HEK293 (cell line): ENCODE measurements around the gene DIO1.

Experiments
- CTCF ChIA-PET: fragments of 350-600 bp; formaldehyde crosslinking; extraction: SDS; loops from one replicate; lab custom pipeline; 2021; ENCODE audit warnings: antibody characterized with exemption; lab: Yijun Ruan, JAX
- POLR2A ChIA-PET: fragments of 300-600 bp; formaldehyde crosslinking; extraction: SDS; loops from one replicate; lab custom pipeline; 2020; ENCODE audit warnings: antibody characterized with exemption, inconsistent platforms; lab: Yijun Ruan, JAX
- H3K27ac ChIP-seq: fragments of 200-500 bp; sonication (Bioruptor generic); 2 replicates; pipeline ENCODE4 v1.5.1; 2014; ENCODE audit warnings: low read depth, low read length, control low read depth, inconsistent platforms; ENCODE audit errors: extremely low read depth
- H3K36me3 ChIP-seq, 2 experiments: fragments of 200-500 bp in 1 of 2; sonication (Bioruptor generic) in 1 of 2; 1 replicate in 1 of 2; 2 replicates in 1 of 2; pipeline ENCODE4 v1.5.1; 2014 to 2017; ENCODE audit warnings: inconsistent platforms in 2 of 2, low read length in 2 of 2; ENCODE audit not compliant: control insufficient read depth in 2 of 2, insufficient read depth in 1 of 2
- H3K4me1 ChIP-seq: fragments of 200-500 bp; sonication (Bioruptor generic); 2 replicates; pipeline ENCODE4 v1.5.1; 2014; ENCODE audit warnings: mild to moderate bottlenecking, low read length, inconsistent platforms; ENCODE audit not compliant: control insufficient read depth, insufficient read depth
- H3K4me3 ChIP-seq: 2 replicates; pipeline ENCODE4 v1.5.1; 2011; ENCODE audit warnings: low read depth, mild to moderate bottlenecking, control low read depth, low read length, moderate library complexity
- H3K9me3 ChIP-seq: fragments of 200-500 bp; sonication (Bioruptor generic); 2 replicates; pipeline ENCODE4 v1.5.1; 2014; ENCODE audit warnings: low read depth, low read length, inconsistent platforms; ENCODE audit not compliant: control insufficient read depth, insufficient read depth
- GLIS2 ChIP-seq: fragments of 450-650 bp; formaldehyde crosslinking; IDR thresholded peaks from 2 replicates; pipeline ENCODE4 v1.5.1; 2016; ENCODE audit warnings: missing biosample characterization, missing genetic modification characterization
- HOXA7 ChIP-seq: sonication (generic); formaldehyde crosslinking; IDR thresholded peaks from 2 replicates; pipeline ENCODE4 v1.8.1; 2022; ENCODE audit warnings: missing genetic modification reagents, borderline replicate concordance
- HOXD13 ChIP-seq: sonication (generic); formaldehyde crosslinking; IDR thresholded peaks from 2 replicates; pipeline ENCODE4 v1.8.0; 2022; ENCODE audit warnings: missing genetic modification reagents, borderline replicate concordance
- MZF1 ChIP-seq: fragments of 450-650 bp; formaldehyde crosslinking; IDR thresholded peaks from 2 replicates; pipeline ENCODE4 v1.5.1; 2017; ENCODE audit warnings: missing biosample characterization, missing genetic modification characterization, borderline replicate concordance
- ZFP3 ChIP-seq: fragments of 450-650 bp; formaldehyde crosslinking; IDR thresholded peaks from 2 replicates; pipeline ENCODE4 v1.5.1; 2016; ENCODE audit warnings: low read depth, missing biosample characterization, missing genetic modification characterization
- ZNF202 ChIP-seq: fragments of 450-650 bp; formaldehyde crosslinking; IDR thresholded peaks from 2 replicates; pipeline ENCODE4 v1.5.1; 2016; ENCODE audit warnings: missing biosample characterization, missing genetic modification characterization, borderline replicate concordance
- ZNF311 ChIP-seq: fragments of 450-650 bp; formaldehyde crosslinking; IDR thresholded peaks from 2 replicates; pipeline ENCODE4 v1.5.1; 2017; ENCODE audit warnings: missing biosample characterization, missing genetic modification characterization, borderline replicate concordance
- ZNF335 ChIP-seq: fragments of 450-650 bp; formaldehyde crosslinking; conservative IDR thresholded peaks from 2 replicates; pipeline ENCODE4 v1.5.1; 2016; ENCODE audit warnings: missing biosample characterization, missing genetic modification characterization
- ZNF426 ChIP-seq: fragments of 450-650 bp; formaldehyde crosslinking; IDR thresholded peaks from 2 replicates; pipeline ENCODE4 v1.5.1; 2017; ENCODE audit warnings: missing biosample characterization, missing genetic modification characterization, mild to moderate bottlenecking, inconsistent platforms, moderate library complexity
- ZNF585B ChIP-seq: fragments of 450-650 bp; formaldehyde crosslinking; IDR thresholded peaks from 2 replicates; pipeline ENCODE4 v1.5.1; 2016; ENCODE audit warnings: missing biosample characterization, missing genetic modification characterization
- ZNF785 ChIP-seq: fragments of 450-650 bp; formaldehyde crosslinking; IDR thresholded peaks from 2 replicates; pipeline ENCODE4 v1.5.1; 2016; ENCODE audit warnings: missing biosample characterization, missing genetic modification characterization
- TF ChIP-seq, protein P1 (sequence below): fragments of 450-650 bp; formaldehyde crosslinking; IDR thresholded peaks from 2 replicates; pipeline ENCODE4 v1.5.0; 2017; ENCODE audit warnings: missing biosample characterization, missing genetic modification characterization, borderline replicate concordance
- TF ChIP-seq, protein P2 (sequence below): fragments of 450-650 bp; formaldehyde crosslinking; IDR thresholded peaks from 2 replicates; pipeline ENCODE4 v1.5.1; 2016; ENCODE audit warnings: missing biosample characterization, missing genetic modification characterization, low read depth
- TF ChIP-seq, protein P3 (sequence below): fragments of 450-650 bp; formaldehyde crosslinking; IDR thresholded peaks from 2 replicates; pipeline ENCODE4 v1.5.1; 2017; ENCODE audit warnings: missing biosample characterization, missing genetic modification characterization
- TF ChIP-seq, protein P4 (sequence below): fragments of 450-650 bp; formaldehyde crosslinking; IDR thresholded peaks from 2 replicates; pipeline ENCODE4 v1.5.1; 2017; ENCODE audit warnings: missing biosample characterization, mild to moderate bottlenecking, missing genetic modification characterization, moderate library complexity

Gene DIO1

DNA sequence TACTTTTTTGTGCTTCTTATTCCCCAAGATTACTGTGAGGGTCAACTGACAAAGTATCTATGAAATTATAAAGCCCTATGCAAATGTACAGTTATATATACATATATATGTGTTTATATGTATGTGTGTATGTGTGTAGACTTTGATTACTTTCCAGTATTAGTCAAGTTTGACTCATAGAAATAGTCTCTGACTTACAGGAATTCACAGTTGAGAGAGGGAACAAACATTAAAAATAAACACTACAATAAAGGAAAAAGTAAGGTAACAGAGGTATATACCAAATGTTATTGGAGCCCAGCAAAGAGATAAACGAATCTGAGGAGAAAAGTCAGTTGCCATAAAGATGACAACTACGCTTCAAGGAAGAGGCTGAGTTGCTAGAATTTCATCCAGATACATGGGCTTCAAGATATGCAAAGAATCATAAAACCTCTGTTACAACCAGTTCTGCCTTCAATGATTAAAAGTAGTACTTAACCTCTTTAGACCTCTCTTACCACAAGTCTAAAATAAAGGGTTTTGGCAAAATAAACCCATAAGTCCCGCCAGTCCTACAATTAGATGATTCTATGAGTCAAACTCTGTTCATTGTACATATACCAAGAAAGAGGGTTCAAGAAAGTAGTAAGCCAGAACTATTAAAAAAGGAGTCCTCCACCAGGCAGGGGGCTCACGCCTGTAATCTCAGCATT, 44.3 kb downstream of the DIO1 start:
- no peak for TF ChIP-seq HOXD13 (CRISPR knock-in tag)
- TF ChIP-seq, protein P1, sequence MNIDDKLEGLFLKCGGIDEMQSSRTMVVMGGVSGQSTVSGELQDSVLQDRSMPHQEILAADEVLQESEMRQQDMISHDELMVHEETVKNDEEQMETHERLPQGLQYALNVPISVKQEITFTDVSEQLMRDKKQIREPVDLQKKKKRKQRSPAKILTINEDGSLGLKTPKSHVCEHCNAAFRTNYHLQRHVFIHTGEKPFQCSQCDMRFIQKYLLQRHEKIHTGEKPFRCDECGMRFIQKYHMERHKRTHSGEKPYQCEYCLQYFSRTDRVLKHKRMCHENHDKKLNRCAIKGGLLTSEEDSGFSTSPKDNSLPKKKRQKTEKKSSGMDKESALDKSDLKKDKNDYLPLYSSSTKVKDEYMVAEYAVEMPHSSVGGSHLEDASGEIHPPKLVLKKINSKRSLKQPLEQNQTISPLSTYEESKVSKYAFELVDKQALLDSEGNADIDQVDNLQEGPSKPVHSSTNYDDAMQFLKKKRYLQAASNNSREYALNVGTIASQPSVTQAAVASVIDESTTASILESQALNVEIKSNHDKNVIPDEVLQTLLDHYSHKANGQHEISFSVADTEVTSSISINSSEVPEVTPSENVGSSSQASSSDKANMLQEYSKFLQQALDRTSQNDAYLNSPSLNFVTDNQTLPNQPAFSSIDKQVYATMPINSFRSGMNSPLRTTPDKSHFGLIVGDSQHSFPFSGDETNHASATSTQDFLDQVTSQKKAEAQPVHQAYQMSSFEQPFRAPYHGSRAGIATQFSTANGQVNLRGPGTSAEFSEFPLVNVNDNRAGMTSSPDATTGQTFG (tag by site-specific recombination), result no peak
- TF ChIP-seq ZNF426 (tag by site-specific recombination), result no peak
- no peak for TF ChIP-seq ZNF335 (tag by site-specific recombination)
- no peak for TF ChIP-seq ZNF785 (tag by site-specific recombination)
- no peak for TF ChIP-seq MZF1 (tag by site-specific recombination)
- no peak for TF ChIP-seq ZNF311 (tag by site-specific recombination)
- no peak for TF ChIP-seq ZNF202 (tag by site-specific recombination)
- no peak for TF ChIP-seq HOXA7 (CRISPR knock-in tag)
- TF ChIP-seq, all 188 proteins: peak for 0
- Histone ChIP-seq H3K27ac (no peak overlapping the region), H3K36me3 (peaks cover 0 to 51% of the 10 kb centered on the region in 2 experiments; a peak in 1 of 3 replicates), H3K9me3 (no peaks in the 10 kb centered on the region), H3K4me3 (no peak overlapping the region), H3K4me1 (no peaks in the 10 kb centered on the region)
- ChIA-PET POLR2A (interaction anchor here (0.7 to 2.1 kb wide), 2 partner anchors 7 to 9 kb away, joined by 5 to 6 read pairs; partner anchors contain the start of genes IFT25 and LRRC42), CTCF (interaction anchor here (0.6 kb wide), 1 partner anchor 80 kb away, joined by 6 read pairs; no protein-coding TSS in a partner anchor)

DNA sequence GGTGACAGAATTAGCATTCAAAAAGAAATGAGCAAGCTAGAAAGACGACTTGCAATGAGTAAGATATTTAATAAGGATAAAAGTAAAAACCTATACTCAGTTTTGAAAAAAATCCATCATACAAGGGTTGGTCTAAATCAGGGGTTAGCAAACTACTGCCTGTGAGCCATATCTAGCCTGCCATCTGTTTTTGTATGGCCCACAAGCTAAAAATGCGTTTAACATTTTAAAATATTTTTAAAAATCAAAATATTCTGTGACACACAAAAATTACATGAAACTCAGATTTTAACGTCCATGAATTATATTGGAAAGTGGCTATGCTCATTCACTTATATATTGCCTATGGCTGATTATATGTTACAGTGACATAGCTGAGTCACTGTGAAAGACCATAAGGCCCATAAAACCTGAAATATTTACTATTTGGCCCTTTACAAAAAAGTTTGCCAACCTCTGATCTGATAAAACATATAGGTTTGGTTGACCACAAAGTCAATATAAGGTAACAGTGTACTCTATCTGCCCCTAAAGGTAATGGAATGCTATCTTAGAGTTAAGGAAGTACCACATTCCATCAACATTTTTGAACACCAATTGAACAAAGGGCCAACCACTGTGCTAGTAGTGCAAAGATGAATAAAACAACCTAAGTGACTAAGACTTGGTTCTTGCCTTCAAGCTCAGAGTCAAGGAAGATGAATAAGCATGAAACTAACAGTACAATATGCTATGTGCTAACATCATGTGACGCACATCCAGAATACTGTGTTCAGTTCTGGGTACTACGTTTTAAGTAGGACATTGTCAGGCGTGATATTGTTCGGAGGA, 48.4 kb downstream of the DIO1 start:
- no peaks in the 10 kb centered on the region for H3K9me3 ChIP-seq
- no peak overlapping the region for H3K4me3 ChIP-seq
- H3K36me3 ChIP-seq, result peaks cover 0 to 25% of the 10 kb centered on the region in 2 experiments; a peak in 2 of 3 replicates
- POLR2A ChIA-PET, result interaction anchor here (1.1 kb wide), 1 partner anchor 34 kb away, joined by 5 read pairs; no protein-coding TSS in a partner anchor
- peaks cover 3% of the 10 kb centered on the region; the same call in 1 of the 2 replicates for H3K4me1 ChIP-seq
- TF ChIP-seq, protein P2, sequence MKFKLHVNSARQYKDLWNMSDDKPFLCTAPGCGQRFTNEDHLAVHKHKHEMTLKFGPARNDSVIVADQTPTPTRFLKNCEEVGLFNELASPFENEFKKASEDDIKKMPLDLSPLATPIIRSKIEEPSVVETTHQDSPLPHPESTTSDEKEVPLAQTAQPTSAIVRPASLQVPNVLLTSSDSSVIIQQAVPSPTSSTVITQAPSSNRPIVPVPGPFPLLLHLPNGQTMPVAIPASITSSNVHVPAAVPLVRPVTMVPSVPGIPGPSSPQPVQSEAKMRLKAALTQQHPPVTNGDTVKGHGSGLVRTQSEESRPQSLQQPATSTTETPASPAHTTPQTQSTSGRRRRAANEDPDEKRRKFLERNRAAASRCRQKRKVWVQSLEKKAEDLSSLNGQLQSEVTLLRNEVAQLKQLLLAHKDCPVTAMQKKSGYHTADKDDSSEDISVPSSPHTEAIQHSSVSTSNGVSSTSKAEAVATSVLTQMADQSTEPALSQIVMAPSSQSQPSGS (tag by site-specific recombination), result no peak
- TF ChIP-seq, protein P3, sequence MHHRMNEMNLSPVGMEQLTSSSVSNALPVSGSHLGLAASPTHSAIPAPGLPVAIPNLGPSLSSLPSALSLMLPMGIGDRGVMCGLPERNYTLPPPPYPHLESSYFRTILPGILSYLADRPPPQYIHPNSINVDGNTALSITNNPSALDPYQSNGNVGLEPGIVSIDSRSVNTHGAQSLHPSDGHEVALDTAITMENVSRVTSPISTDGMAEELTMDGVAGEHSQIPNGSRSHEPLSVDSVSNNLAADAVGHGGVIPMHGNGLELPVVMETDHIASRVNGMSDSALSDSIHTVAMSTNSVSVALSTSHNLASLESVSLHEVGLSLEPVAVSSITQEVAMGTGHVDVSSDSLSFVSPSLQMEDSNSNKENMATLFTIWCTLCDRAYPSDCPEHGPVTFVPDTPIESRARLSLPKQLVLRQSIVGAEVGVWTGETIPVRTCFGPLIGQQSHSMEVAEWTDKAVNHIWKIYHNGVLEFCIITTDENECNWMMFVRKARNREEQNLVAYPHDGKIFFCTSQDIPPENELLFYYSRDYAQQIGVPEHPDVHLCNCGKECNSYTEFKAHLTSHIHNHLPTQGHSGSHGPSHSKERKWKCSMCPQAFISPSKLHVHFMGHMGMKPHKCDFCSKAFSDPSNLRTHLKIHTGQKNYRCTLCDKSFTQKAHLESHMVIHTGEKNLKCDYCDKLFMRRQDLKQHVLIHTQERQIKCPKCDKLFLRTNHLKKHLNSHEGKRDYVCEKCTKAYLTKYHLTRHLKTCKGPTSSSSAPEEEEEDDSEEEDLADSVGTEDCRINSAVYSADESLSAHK (tag by site-specific recombination), result no peak
- TF ChIP-seq HOXA7 (CRISPR knock-in tag) (no peak), ZNF585B (tag by site-specific recombination) (no peak), GLIS2 (no peak), ZFP3 (no peak)
- TF ChIP-seq, protein P4, sequence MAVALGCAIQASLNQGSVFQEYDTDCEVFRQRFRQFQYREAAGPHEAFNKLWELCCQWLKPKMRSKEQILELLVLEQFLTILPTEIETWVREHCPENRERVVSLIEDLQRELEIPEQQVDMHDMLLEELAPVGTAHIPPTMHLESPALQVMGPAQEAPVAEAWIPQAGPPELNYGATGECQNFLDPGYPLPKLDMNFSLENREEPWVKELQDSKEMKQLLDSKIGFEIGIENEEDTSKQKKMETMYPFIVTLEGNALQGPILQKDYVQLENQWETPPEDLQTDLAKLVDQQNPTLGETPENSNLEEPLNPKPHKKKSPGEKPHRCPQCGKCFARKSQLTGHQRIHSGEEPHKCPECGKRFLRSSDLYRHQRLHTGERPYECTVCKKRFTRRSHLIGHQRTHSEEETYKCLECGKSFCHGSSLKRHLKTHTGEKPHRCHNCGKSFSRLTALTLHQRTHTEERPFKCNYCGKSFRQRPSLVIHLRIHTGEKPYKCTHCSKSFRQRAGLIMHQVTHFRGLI (tag by site-specific recombination), result no peak
- no peak overlapping the region for H3K27ac ChIP-seq
- CTCF ChIA-PET, result interaction anchor here (0.6 to 2.3 kb wide), 3 partner anchors 17 to 81 kb away, joined by 3 to 8 read pairs (median 7); no protein-coding TSS in a partner anchor
